ENCODE data around the gene CPA3. TPM values are rescaled to one million over a fixed set of nuclear protein-coding genes. Genes with fewer than 3 reads are reported as not detected.

The CPA3 gene
- total and polyA plus RNA-seq, 2 of the 13 experiments (the other 11 are each of a cell fraction or from before 2014, with no cell fraction given): not detected

GRCh38 chr3:148922467-148922866 is 57.4 kb downstream of the CPA3 start (continued):
- TF ChIP-seq ZNF746 (CRISPR knock-in tag; IDR thresholded peaks at IDR 0.05): no peak

GRCh38 chr3:148923592-148923991 is 58.5 kb downstream of the CPA3 start:
- in situ Hi-C loops (cut with HindIII; ENCODE audit: extremely low pct_ligation_motif_present, low pct_unique_long_range_greater_than_20kb): no loop called here
- TF ChIP-seq ZNF451 (CRISPR knock-in tag; IDR thresholded peaks at IDR 0.05) (no peak), HOXA9 (CRISPR knock-in tag; IDR thresholded peaks at IDR 0.05; ENCODE audit: borderline replicate concordance) (no peak), IRX3 (CRISPR knock-in tag; IDR thresholded peaks at IDR 0.05; ENCODE audit: borderline replicate concordance, low read depth) (no peak), PRMT3 (CRISPR knock-in tag; IDR thresholded peaks at IDR 0.05; ENCODE audit: borderline replicate concordance, low read depth) (no peak), AGO2 (optimal IDR thresholded peaks at IDR 0.05; ENCODE audit: low read depth, low read length) (no peak), NR2F6 (IDR thresholded peaks at IDR 0.05) (no peak), NR2F6 (CRISPR knock-in tag; IDR thresholded peaks at IDR 0.05) (no peak), GLMP (CRISPR knock-in tag; IDR thresholded peaks at IDR 0.05; ENCODE audit: borderline replicate concordance) (no peak), SUZ12 (IDR thresholded peaks at IDR 0.05; ENCODE audit: low read depth, low read length) (no peak), ZNF772 (CRISPR knock-in tag; IDR thresholded peaks at IDR 0.05) (no peak), ZNF333 (CRISPR knock-in tag; IDR thresholded peaks at IDR 0.05; ENCODE audit: borderline replicate concordance) (no peak), ZEB1 (IDR thresholded peaks at IDR 0.05; ENCODE audit: insufficient replicate concordance, low read depth) (no peak), FOSL1 (CRISPR knock-in tag; IDR thresholded peaks at IDR 0.05; ENCODE audit: borderline replicate concordance) (no peak), NR3C1 (CRISPR knock-in tag; IDR thresholded peaks at IDR 0.05) (no peak), PAWR (CRISPR knock-in tag; IDR thresholded peaks at IDR 0.05; ENCODE audit: borderline replicate concordance) (no peak), ZNF432 (CRISPR knock-in tag; IDR thresholded peaks at IDR 0.05; ENCODE audit: borderline replicate concordance) (no peak), SNAI1 (CRISPR knock-in tag; IDR thresholded peaks at IDR 0.05; ENCODE audit: borderline replicate concordance) (no peak), MED13 (CRISPR knock-in tag; IDR thresholded peaks at IDR 0.05) (no peak), RFXANK (CRISPR knock-in tag; IDR thresholded peaks at IDR 0.05) (no peak), ZBTB39 (CRISPR knock-in tag; IDR thresholded peaks at IDR 0.05) (no peak)
- Histone ChIP-seq H3K79me2 (ENCODE audit: insufficient read depth, low read length) (no peaks in the 10 kb centered on the region), H3K4me1 (ENCODE audit: insufficient read depth, low read length) (no peaks in the 10 kb centered on the region), H4K20me1 (ENCODE audit: insufficient read depth, low read length) (no peaks in the 10 kb centered on the region), H3K9me3 (ENCODE audit: low read length) (no peaks in the 10 kb centered on the region), H3K9ac (ENCODE audit: insufficient read depth, low read depth, low read length) (no peak overlapping the region), H3K36me3 (replicated peaks in 1 of 2; ENCODE audit: control insufficient read depth in 1 of 2, insufficient read depth in 2 of 2, low read length in 2 of 2) (no peaks in the 10 kb centered on the region), H3K4me2 (ENCODE audit: low read depth, low read length) (no peak overlapping the region), H2AFZ (ENCODE audit: low read length) (no peak overlapping the region), H3K4me3 (replicated peaks in 1 of 3; ENCODE audit: insufficient read depth in 1 of 3, low read depth in 2 of 3, low read length in 3 of 3) (no peak overlapping the region), H3K27ac (ENCODE audit: extremely low read length, insufficient read depth, low read length) (no peak overlapping the region), H3K27me3 (ENCODE audit: control insufficient read depth in 1 of 2, insufficient read depth in 2 of 2, low read length in 2 of 2) (no peaks in the 10 kb centered on the region; a peak in 1 of 5 replicates)
- FAIRE-seq: no peak
- ATAC-seq: no peak
- intact Hi-C loops (cut with micrococcal nuclease; ENCODE audit: unreplicated experiment): no loop called here
- BruUV-seq (replicated peaks): no TSS peak
- ChIA-PET POLR2A (no interaction called here), CTCF (ENCODE audit: low intra/inter-chr PET ratio, low total read pairs) (no interaction called here)
- DNase-seq (ENCODE audit: low spot score): no peak

All from HepG2 (cell line).